Measurements from ENCODE around the gene SYT7. TPM values are rescaled to one million over a fixed set of nuclear protein-coding genes. Genes with fewer than 3 reads are reported as not detected.

The SYT7 gene
- total RNA-seq, 1 donor from 2014 or later, result 7.6 TPM

GRCh38 chr11:61585115-61585514 lies 4.2 kb upstream of the SYT7 start:
- no peaks in the 10 kb centered on the region for H3K36me3 Mint-ChIP-seq
- H3K27me3 Mint-ChIP-seq (ENCODE audit: low read depth), result peaks cover 29% of the 10 kb centered on the region
- TF ChIP-seq, protein P1, sequence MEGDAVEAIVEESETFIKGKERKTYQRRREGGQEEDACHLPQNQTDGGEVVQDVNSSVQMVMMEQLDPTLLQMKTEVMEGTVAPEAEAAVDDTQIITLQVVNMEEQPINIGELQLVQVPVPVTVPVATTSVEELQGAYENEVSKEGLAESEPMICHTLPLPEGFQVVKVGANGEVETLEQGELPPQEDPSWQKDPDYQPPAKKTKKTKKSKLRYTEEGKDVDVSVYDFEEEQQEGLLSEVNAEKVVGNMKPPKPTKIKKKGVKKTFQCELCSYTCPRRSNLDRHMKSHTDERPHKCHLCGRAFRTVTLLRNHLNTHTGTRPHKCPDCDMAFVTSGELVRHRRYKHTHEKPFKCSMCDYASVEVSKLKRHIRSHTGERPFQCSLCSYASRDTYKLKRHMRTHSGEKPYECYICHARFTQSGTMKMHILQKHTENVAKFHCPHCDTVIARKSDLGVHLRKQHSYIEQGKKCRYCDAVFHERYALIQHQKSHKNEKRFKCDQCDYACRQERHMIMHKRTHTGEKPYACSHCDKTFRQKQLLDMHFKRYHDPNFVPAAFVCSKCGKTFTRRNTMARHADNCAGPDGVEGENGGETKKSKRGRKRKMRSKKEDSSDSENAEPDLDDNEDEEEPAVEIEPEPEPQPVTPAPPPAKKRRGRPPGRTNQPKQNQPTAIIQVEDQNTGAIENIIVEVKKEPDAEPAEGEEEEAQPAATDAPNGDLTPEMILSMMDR (IDR thresholded peaks at IDR 0.05; ENCODE audit: unreplicated experiment), result no peak
- H3K9me3 Mint-ChIP-seq, result no peaks in the 10 kb centered on the region
- H3K4me1 Mint-ChIP-seq, result peaks cover 30% of the 10 kb centered on the region
- no peak overlapping the region for H3K4me3 Mint-ChIP-seq
- DNase-seq (ENCODE audit: low spot score in 2 of 2, unreplicated experiment in 2 of 2), result no peak
- H3K27ac Mint-ChIP-seq, result no peak overlapping the region

GRCh38 chr11:61581931-61582330 lies 1.1 kb upstream of the SYT7 start:
- TF ChIP-seq, protein P1 (IDR thresholded peaks at IDR 0.05; ENCODE audit: unreplicated experiment), result no peak
- H3K9me3 Mint-ChIP-seq, result no peaks in the 10 kb centered on the region

GRCh38 chr11:61580271-61580888 lies 496 bp downstream of the SYT7 start:
- no peak overlapping the region for H3K27ac Mint-ChIP-seq
- H3K9me3 Mint-ChIP-seq, result no peaks in the 10 kb centered on the region
- peak overlapping the region; percentile 62 for H3K4me3 Mint-ChIP-seq
- H3K36me3 Mint-ChIP-seq, result no peaks in the 10 kb centered on the region
- TF ChIP-seq, protein P1 (IDR thresholded peaks at IDR 0.05; ENCODE audit: unreplicated experiment), result peak; percentile 7
- peaks cover 39% of the 10 kb centered on the region for H3K27me3 Mint-ChIP-seq (ENCODE audit: low read depth)
- DNase-seq (ENCODE audit: low spot score in 2 of 2, unreplicated experiment in 2 of 2), result no peak
- H3K4me1 Mint-ChIP-seq, result peaks cover 20% of the 10 kb centered on the region

More at GRCh38 chr11:61581931-61582330, 1.1 kb upstream of the SYT7 start:
- Mint-ChIP-seq H3K4me1 (peaks cover 26% of the 10 kb centered on the region), H3K27ac (no peak overlapping the region), H3K27me3 (ENCODE audit: low read depth) (peaks cover 39% of the 10 kb centered on the region), H3K4me3 (peak overlapping the region; percentile 77), H3K36me3 (no peaks in the 10 kb centered on the region)
- DNase-seq (ENCODE audit: low spot score in 2 of 2, unreplicated experiment in 2 of 2), result no peak

DNA sequence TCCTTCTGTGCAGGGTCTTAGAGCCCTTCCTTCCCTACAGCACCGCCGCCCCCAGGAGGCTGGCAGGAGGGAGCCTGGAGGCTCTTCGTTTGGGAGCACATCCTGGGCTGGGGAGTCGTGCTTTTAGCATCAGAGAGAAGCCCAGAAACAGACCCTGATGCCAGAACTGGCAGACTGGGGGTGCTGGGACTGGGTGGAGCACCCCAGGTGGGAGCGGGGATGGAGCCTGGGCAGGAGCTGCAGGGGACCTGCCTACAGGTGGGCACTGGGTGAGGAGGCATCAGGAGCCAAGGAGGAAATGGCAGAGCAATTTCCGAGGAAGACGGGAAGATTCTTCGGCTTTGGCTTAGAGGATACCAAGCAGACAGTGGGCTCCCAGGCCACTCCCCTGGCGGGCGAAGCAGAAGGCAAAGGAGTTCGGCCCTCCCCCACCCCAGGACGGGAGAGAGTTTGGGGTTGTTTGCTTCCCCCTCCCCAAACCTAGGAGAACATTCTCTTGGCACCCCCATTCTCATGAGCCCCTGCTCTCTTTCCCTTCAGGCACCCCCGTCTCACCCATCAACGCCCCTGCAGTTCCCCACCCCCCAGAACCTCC lies 1.1 kb downstream of the SYT7 start:
- peak overlapping the region; percentile 62 for H3K4me3 Mint-ChIP-seq
- no peaks in the 10 kb centered on the region for H3K9me3 Mint-ChIP-seq
- TF ChIP-seq, protein P1 (IDR thresholded peaks at IDR 0.05; ENCODE audit: unreplicated experiment), result no peak
- no peak overlapping the region for H3K27ac Mint-ChIP-seq
- H3K27me3 Mint-ChIP-seq (ENCODE audit: low read depth), result peaks cover 41% of the 10 kb centered on the region
- no peak for DNase-seq (ENCODE audit: low spot score in 2 of 2, unreplicated experiment in 2 of 2)
- H3K4me1 Mint-ChIP-seq, result peaks cover 15% of the 10 kb centered on the region
- no peaks in the 10 kb centered on the region for H3K36me3 Mint-ChIP-seq

- no peak overlapping the region for H3K27ac Mint-ChIP-seq
- peak overlapping the region; percentile 62 for H3K4me3 Mint-ChIP-seq
- H3K9me3 Mint-ChIP-seq, result no peaks in the 10 kb centered on the region
- H3K27me3 Mint-ChIP-seq (ENCODE audit: low read depth), result peaks cover 41% of the 10 kb centered on the region
- no peaks in the 10 kb centered on the region for H3K36me3 Mint-ChIP-seq
- H3K4me1 Mint-ChIP-seq, result peaks cover 15% of the 10 kb centered on the region
- DNase-seq (ENCODE audit: low spot score in 2 of 2, unreplicated experiment in 2 of 2), result no peak
- TF ChIP-seq, protein P1 (IDR thresholded peaks at IDR 0.05; ENCODE audit: unreplicated experiment), result no peak
Observed at GRCh38 chr11:61578819-61579675, 1.8 kb downstream of the SYT7 start.

Measured in mesothelial cell of epicardium (in vitro differentiated cells).